ENCODE measurements around the gene SRPRB. TPM values are rescaled to one million over a fixed set of nuclear protein-coding genes. Genes with fewer than 3 reads are reported as not detected.

The SRPRB gene
- total RNA-seq, 1 donor from 2014 or later = 61.5 TPM

- Mint-ChIP-seq H3K4me3 (no peak overlapping the region), H3K27me3 (ENCODE audit: low read depth) (peaks cover 10% of the 10 kb centered on the region), H3K9me3 (no peaks in the 10 kb centered on the region), H3K27ac (ENCODE audit: unreplicated experiment) (no peak overlapping the region), H3K36me3 (ENCODE audit: low read depth) (peaks cover 3% of the 10 kb centered on the region), H3K4me1 (no peaks in the 10 kb centered on the region)
- no peak for TF ChIP-seq CTCF (conservative IDR thresholded peaks at IDR 0.05)
- DNase-seq (ENCODE audit: low read depth, low spot score) = no peak
Observed at GRCh38 chr3:133781570-133781969, 24.0 kb upstream of the SRPRB start.

- Mint-ChIP-seq H3K36me3 (ENCODE audit: low read depth) (peaks cover 3% of the 10 kb centered on the region), H3K9me3 (no peaks in the 10 kb centered on the region), H3K27me3 (ENCODE audit: low read depth) (peaks cover 10% of the 10 kb centered on the region), H3K4me1 (no peaks in the 10 kb centered on the region), H3K27ac (ENCODE audit: unreplicated experiment) (no peak overlapping the region), H3K4me3 (no peak overlapping the region)
- no peak for TF ChIP-seq CTCF (conservative IDR thresholded peaks at IDR 0.05)
- DNase-seq (ENCODE audit: low read depth, low spot score) = no peak
Observed at GRCh38 chr3:133782454-133782853, 23.2 kb upstream of the SRPRB start.

GRCh38 chr3:133783762-133784161 is 21.9 kb upstream of the SRPRB start:
- Mint-ChIP-seq H3K9me3 (no peaks in the 10 kb centered on the region), H3K36me3 (ENCODE audit: low read depth) (peaks cover 3% of the 10 kb centered on the region), H3K4me1 (no peaks in the 10 kb centered on the region), H3K27me3 (ENCODE audit: low read depth) (peaks cover 9% of the 10 kb centered on the region), H3K4me3 (no peak overlapping the region), H3K27ac (ENCODE audit: unreplicated experiment) (no peak overlapping the region)
- no peak for DNase-seq (ENCODE audit: low read depth, low spot score)
- no peak for TF ChIP-seq CTCF (conservative IDR thresholded peaks at IDR 0.05)

- TF ChIP-seq CTCF (conservative IDR thresholded peaks at IDR 0.05) = no peak
- H3K27ac Mint-ChIP-seq (ENCODE audit: unreplicated experiment) = no peak overlapping the region
- peaks cover 13% of the 10 kb centered on the region for H3K9me3 Mint-ChIP-seq
- no peaks in the 10 kb centered on the region for H3K27me3 Mint-ChIP-seq (ENCODE audit: low read depth)
- H3K4me3 Mint-ChIP-seq = no peak overlapping the region
- no peak for DNase-seq (ENCODE audit: low read depth, low spot score)
- peaks cover 4% of the 10 kb centered on the region for H3K36me3 Mint-ChIP-seq (ENCODE audit: low read depth)
- H3K4me1 Mint-ChIP-seq = no peaks in the 10 kb centered on the region
Observed at GRCh38 chr3:133788024-133788423, 17.6 kb upstream of the SRPRB start.

GRCh38 chr3:133792171-133792763 is 13.3 kb upstream of the SRPRB start:
- no peak for DNase-seq (ENCODE audit: low read depth, low spot score)
- peaks cover 20% of the 10 kb centered on the region for H3K9me3 Mint-ChIP-seq
- no peak for TF ChIP-seq CTCF (conservative IDR thresholded peaks at IDR 0.05)

More at GRCh38 chr3:133792171-133792763, 13.3 kb upstream of the SRPRB start:
- peaks cover 3% of the 10 kb centered on the region for H3K27me3 Mint-ChIP-seq (ENCODE audit: low read depth)
- H3K4me1 Mint-ChIP-seq = no peaks in the 10 kb centered on the region
- no peak overlapping the region for H3K4me3 Mint-ChIP-seq
- H3K27ac Mint-ChIP-seq (ENCODE audit: unreplicated experiment) = no peak overlapping the region
- H3K36me3 Mint-ChIP-seq (ENCODE audit: low read depth) = peaks cover 10% of the 10 kb centered on the region

All from neural crest cell (in vitro differentiated cells).